Panc1 (cell line): Measurements from ENCODE around the gene PPIL1. TPM values are rescaled to one million over a fixed set of nuclear protein-coding genes. Genes with fewer than 3 reads are reported as not detected.

ENCODE experiments used
- ATAC-seq: fragments of 200-7000 bp; cut with Tn5 transposase; 2 replicates; pipeline ENCODE4 v1.9.1; 2020; ENCODE audit warnings: mild to moderate bottlenecking, moderate library complexity
- BruUV-seq: library from RNA; stranded (reverse); fragments of 400-500 nt; replicated peaks from 2 replicates; lab custom pipeline; 2021; lab: Mats Ljungman, UMichigan
- CTCF ChIA-PET: fragments of 300-600 bp; sonication (Branson Sonifier 250); formaldehyde crosslinking; loops from one replicate; lab custom pipeline; 2022; ENCODE audit warnings: antibody characterized with exemption; lab: Charles Lee
- POLR2A ChIA-PET: fragments of 300-600 bp; sonication (Branson Sonifier 250); formaldehyde crosslinking; loops from one replicate; lab custom pipeline; 2022; ENCODE audit warnings: antibody characterized with exemption; lab: Charles Lee
- DNase-seq: peaks from one replicate; pipeline ENCODE4 v3.0.0-alpha.2; 2010; ENCODE audit warnings: low read depth, low spot score
- H3K27ac ChIP-seq: 2 replicates; pipeline ENCODE4 v1.5.1; 2011; ENCODE audit warnings: mild to moderate bottlenecking, low read length, inconsistent platforms
- H3K27me3 ChIP-seq: fragments of 200-500 bp; sonication (Bioruptor generic); 2 replicates; pipeline ENCODE4 v1.6.0; 2014; ENCODE audit warnings: low read length, inconsistent platforms; ENCODE audit not compliant: control insufficient read depth, insufficient read depth
- H3K36me3 ChIP-seq: fragments of 200-500 bp; sonication (Bioruptor generic); 2 replicates; pipeline ENCODE4 v1.5.1; 2014; ENCODE audit warnings: inconsistent platforms, mild to moderate bottlenecking, low read length, moderate library complexity; ENCODE audit not compliant: control insufficient read depth, insufficient read depth
- H3K4me1 ChIP-seq: 2 replicates; pipeline ENCODE4 v1.5.1; 2011; ENCODE audit warnings: inconsistent platforms, mild to moderate bottlenecking, low read length, moderate library complexity; ENCODE audit not compliant: control insufficient read depth, insufficient read depth
- H3K4me3 ChIP-seq, 2 experiments: 2 replicates each; pipeline ENCODE4 v1.5.1; 2011 to 2012; ENCODE audit warnings: low read depth in 2 of 2, low read length in 2 of 2, mild to moderate bottlenecking in 2 of 2, inconsistent platforms in 1 of 2, moderate library complexity in 1 of 2
- H3K9me3 ChIP-seq: fragments of 200-500 bp; sonication (Bioruptor generic); 2 replicates; pipeline ENCODE4 v1.5.1; 2014; ENCODE audit warnings: low read depth, mild to moderate bottlenecking, inconsistent platforms, low read length, moderate library complexity; ENCODE audit not compliant: control insufficient read depth, insufficient read depth
- CTCF ChIP-seq: fragments of 450-650 bp; IDR thresholded peaks from 2 replicates; pipeline ENCODE4 v1.5.1; 2017; ENCODE audit warnings: mild to moderate bottlenecking
- POLR2AphosphoS5 ChIP-seq: IDR thresholded peaks from 2 replicates; pipeline ENCODE4 v1.6.1; 2012; ENCODE audit warnings: mild to moderate bottlenecking, low read depth, low read length, moderate library complexity
- SIN3A ChIP-seq: IDR thresholded peaks from 2 replicates; pipeline ENCODE4 v1.6.1; 2012; ENCODE audit warnings: low read depth, mild to moderate bottlenecking, low read length, moderate library complexity, borderline replicate concordance; ENCODE audit not compliant: insufficient read depth
- TCF7L2 ChIP-seq: IDR thresholded peaks from 2 replicates; pipeline ENCODE4 v1.6.1; 2011; ENCODE audit warnings: mild to moderate bottlenecking, low read depth, low read length, inconsistent platforms
- in situ Hi-C: cut with HindIII; loops from 2 replicates; pipeline ENCODE4 v1.10.0; 2016; ENCODE audit warnings: low sequenced_read_pairs, low pct_unique_long_range_greater_than_20kb
- intact Hi-C: fragments of 100-400 bp; cut with micrococcal nuclease; formaldehyde crosslinking; loops from one replicate; pipeline ENCODE4 v1.10.0; 2022; ENCODE audit not compliant: unreplicated experiment
- total RNA-seq: library from RNA; stranded (reverse); gene quantifications from one replicate; pipeline ENCODE4 v1.2.1, GENCODE V29; 2021; ENCODE audit not compliant: unreplicated experiment
- TF ChIP-seq, protein P1 (sequence below), 2 experiments: IDR thresholded peaks; 2 replicates each; pipeline ENCODE4 v1.6.1; 2011 to 2012; ENCODE audit warnings: low read depth in 2 of 2, control low read depth in 1 of 2, low read length in 1 of 2, mild to moderate bottlenecking in 1 of 2, moderate library complexity in 1 of 2; ENCODE audit not compliant: insufficient read depth in 1 of 2

The PPIL1 gene
- total RNA-seq, 1 experiment from 2014 or later = 44.1 TPM

DNA sequence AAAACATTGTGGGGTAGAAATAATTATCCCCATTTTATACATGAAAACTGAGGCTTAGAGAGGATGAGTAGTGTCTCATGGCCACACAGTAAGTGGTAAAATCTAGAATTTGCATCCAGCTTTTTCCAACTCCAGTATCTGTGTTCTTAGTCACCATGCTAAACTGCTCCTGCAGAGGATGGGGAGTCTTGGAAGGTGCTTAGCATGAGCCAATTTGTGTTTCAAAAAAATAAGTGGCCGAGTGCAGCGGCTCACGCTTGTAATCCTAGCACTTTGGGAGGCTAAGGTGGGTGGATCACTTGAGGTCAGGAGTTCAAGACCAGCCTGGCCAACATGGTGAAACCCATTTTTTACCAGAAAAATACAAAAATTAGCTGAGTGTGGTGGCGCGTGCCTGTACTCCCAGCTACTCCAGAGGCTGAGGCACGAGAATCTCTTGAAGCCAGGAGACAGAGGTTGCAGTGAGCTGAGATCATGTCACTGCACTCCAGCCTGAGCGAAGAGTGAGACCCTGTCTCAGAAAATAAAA is 13.6 kb upstream of the PPIL1 start:
- in situ Hi-C loops = no loop called here
- no peak for TF ChIP-seq TCF7L2
- TF ChIP-seq CTCF = no peak
- TF ChIP-seq, protein P1, sequence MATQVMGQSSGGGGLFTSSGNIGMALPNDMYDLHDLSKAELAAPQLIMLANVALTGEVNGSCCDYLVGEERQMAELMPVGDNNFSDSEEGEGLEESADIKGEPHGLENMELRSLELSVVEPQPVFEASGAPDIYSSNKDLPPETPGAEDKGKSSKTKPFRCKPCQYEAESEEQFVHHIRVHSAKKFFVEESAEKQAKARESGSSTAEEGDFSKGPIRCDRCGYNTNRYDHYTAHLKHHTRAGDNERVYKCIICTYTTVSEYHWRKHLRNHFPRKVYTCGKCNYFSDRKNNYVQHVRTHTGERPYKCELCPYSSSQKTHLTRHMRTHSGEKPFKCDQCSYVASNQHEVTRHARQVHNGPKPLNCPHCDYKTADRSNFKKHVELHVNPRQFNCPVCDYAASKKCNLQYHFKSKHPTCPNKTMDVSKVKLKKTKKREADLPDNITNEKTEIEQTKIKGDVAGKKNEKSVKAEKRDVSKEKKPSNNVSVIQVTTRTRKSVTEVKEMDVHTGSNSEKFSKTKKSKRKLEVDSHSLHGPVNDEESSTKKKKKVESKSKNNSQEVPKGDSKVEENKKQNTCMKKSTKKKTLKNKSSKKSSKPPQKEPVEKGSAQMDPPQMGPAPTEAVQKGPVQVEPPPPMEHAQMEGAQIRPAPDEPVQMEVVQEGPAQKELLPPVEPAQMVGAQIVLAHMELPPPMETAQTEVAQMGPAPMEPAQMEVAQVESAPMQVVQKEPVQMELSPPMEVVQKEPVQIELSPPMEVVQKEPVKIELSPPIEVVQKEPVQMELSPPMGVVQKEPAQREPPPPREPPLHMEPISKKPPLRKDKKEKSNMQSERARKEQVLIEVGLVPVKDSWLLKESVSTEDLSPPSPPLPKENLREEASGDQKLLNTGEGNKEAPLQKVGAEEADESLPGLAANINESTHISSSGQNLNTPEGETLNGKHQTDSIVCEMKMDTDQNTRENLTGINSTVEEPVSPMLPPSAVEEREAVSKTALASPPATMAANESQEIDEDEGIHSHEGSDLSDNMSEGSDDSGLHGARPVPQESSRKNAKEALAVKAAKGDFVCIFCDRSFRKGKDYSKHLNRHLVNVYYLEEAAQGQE (IDR thresholded peaks at IDR 0.05; ENCODE audit: insufficient read depth in 1 of 2, low read depth in 2 of 2, low read length in 1 of 2) = no peak
- TF ChIP-seq POLR2AphosphoS5 = no peak
- TF ChIP-seq SIN3A = no peak
- Histone ChIP-seq H3K27ac (no peak overlapping the region), H3K4me1 (peaks cover 8% of the 10 kb centered on the region; the same call in 1 of the 2 replicates), H3K36me3 (no peaks in the 10 kb centered on the region), H3K9me3 (no peaks in the 10 kb centered on the region), H3K27me3 (no peaks in the 10 kb centered on the region), H3K4me3 (no peak overlapping the region)
- no TSS peak for BruUV-seq
- DNase-seq (no peak), ATAC-seq (no peak)
- ChIA-PET POLR2A (interaction anchor here (0.5 kb wide), 1 partner anchor 330 kb away, joined by 7 read pairs; no protein-coding TSS in a partner anchor), CTCF (interaction anchor here (1.5 kb wide), 1 partner anchor 130 kb away, joined by 4 read pairs; no protein-coding TSS in a partner anchor)
- intact Hi-C loops = loop anchor here (10.0 kb wide), 1 partner anchor 97 kb away; the partner anchor contains the start of gene MTCH1

- in situ Hi-C loops = no loop called here
- Histone ChIP-seq H3K4me3 (peak overlapping the region; percentile 73 to 100), H3K4me1 (peaks cover 8% of the 10 kb centered on the region; the same call in 1 of the 2 replicates), H3K9me3 (no peaks in the 10 kb centered on the region), H3K27ac (peak overlapping the region; percentile 98), H3K27me3 (no peaks in the 10 kb centered on the region), H3K36me3 (no peaks in the 10 kb centered on the region)
- no peak for TF ChIP-seq SIN3A
- no peak for TF ChIP-seq CTCF
- no peak for TF ChIP-seq POLR2AphosphoS5
- TF ChIP-seq, protein P1 (IDR thresholded peaks at IDR 0.05; ENCODE audit: insufficient read depth in 1 of 2, low read depth in 2 of 2, low read length in 1 of 2) = no peak
- TF ChIP-seq TCF7L2 = no peak
- no peak for DNase-seq
- ChIA-PET POLR2A (no interaction called here), CTCF (interaction anchor here (0.6 kb wide), 1 partner anchor 131 kb away, joined by 10 read pairs; no protein-coding TSS in a partner anchor)
- ATAC-seq = no peak
- BruUV-seq = no TSS peak
- intact Hi-C loops = loop anchor here (10.0 kb wide), 1 partner anchor 98 kb away; the partner anchor contains the start of gene MTCH1
These were observed 12.5 kb upstream of the PPIL1 start for GRCh38 chr6:36886950-36887618.
